OCI-LY1 (cell line): ENCODE data around the gene ELMOD1.

ENCODE experiments used
- EZH2 ChIP-seq: fragments of 200-600 bp; sonication (generic), shearing (Covaris generic); IDR thresholded peaks from 2 replicates; pipeline ENCODE4 v1.8.0; 2017; ENCODE audit warnings: borderline replicate concordance, mixed run types, mild to moderate bottlenecking, antibody characterized with exemption, low read length, moderate library complexity, mixed read lengths
- TF ChIP-seq, protein P1 (sequence below): fragments of 200-600 bp; sonication (generic), shearing (Covaris generic); IDR thresholded peaks from 2 replicates; pipeline ENCODE4 v1.5.1; 2017; ENCODE audit warnings: mild to moderate bottlenecking, antibody characterized with exemption, low read length, moderate library complexity, mixed read lengths

DNA sequence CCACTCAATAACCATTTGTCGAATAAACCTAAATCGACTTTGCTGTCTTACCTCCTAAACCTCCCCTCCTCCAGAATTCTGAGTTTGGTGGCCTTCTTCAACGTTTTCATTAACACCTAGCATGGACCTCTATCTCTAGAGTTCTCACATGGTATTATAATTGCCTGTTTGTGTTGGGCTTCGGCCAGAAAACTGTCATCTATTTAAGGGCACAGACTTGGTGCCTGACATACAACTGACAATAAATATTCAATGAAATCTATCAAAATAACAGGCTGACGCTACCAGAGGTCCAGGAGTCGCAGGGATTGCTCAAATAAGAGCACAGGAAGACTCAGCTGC, 26.1 kb upstream of the ELMOD1 start:
- TF ChIP-seq, protein P1, sequence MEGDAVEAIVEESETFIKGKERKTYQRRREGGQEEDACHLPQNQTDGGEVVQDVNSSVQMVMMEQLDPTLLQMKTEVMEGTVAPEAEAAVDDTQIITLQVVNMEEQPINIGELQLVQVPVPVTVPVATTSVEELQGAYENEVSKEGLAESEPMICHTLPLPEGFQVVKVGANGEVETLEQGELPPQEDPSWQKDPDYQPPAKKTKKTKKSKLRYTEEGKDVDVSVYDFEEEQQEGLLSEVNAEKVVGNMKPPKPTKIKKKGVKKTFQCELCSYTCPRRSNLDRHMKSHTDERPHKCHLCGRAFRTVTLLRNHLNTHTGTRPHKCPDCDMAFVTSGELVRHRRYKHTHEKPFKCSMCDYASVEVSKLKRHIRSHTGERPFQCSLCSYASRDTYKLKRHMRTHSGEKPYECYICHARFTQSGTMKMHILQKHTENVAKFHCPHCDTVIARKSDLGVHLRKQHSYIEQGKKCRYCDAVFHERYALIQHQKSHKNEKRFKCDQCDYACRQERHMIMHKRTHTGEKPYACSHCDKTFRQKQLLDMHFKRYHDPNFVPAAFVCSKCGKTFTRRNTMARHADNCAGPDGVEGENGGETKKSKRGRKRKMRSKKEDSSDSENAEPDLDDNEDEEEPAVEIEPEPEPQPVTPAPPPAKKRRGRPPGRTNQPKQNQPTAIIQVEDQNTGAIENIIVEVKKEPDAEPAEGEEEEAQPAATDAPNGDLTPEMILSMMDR, result no peak
- TF ChIP-seq EZH2, result no peak
